ENCODE data around the gene OR2B3. TPM values are rescaled to one million over a fixed set of nuclear protein-coding genes. Genes with fewer than 3 reads are reported as not detected.

Gene OR2B3, protein sequence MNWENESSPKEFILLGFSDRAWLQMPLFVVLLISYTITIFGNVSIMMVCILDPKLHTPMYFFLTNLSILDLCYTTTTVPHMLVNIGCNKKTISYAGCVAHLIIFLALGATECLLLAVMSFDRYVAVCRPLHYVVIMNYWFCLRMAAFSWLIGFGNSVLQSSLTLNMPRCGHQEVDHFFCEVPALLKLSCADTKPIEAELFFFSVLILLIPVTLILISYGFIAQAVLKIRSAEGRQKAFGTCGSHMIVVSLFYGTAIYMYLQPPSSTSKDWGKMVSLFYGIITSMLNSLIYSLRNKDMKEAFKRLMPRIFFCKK
- total RNA-seq, result not detected in 2 replicates

DNA sequence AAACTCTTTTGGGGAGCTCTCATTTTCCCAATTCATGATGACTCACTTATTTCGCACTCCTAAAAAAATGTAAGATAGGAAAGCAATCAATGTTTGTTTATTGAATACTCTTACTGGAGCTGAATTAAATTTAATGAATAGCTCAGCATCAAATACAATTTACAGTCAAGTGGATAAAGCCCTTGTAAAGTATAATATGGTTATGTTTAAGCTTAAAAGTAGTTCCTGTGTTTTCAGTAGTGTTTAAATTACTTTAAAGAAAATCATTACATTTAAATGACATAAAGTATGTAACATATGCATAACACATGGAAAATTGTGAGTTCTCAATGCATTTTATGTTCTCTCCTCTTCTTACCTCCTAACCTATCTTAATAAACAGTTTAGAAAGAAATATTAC, at the start of gene OR2B3:
TSS of gene OR2B3 (minus strand) at position 101 of the 400 bp plus-strand sequence. CDS start at position 36, 65 bp downstream.

DNA sequence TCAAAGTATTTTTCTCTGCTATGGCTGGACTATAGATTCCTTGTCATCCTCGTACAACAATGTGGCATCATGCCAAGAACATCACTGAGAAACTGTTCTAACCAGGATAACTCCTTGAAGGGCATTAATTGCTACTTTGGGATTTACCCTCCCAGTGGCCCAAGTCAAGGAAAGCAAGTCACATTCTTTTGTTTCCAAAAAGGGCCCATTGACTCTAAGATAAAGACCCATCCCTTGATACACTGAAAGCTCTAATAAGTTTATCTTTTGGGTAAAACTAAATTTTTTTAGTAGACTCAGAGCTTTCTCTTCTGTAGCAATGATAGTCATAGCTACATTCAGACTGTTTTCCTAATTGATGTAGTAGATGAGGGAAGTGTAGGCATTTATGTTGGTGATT, 20.6 kb upstream of the OR2B3 start, which contains the start of gene OR2J3:
TSS of gene OR2J3 (plus strand) at position 301 of the 400 bp plus-strand sequence. CDS start 3,833 bp downstream, outside the sequence.

DNA sequence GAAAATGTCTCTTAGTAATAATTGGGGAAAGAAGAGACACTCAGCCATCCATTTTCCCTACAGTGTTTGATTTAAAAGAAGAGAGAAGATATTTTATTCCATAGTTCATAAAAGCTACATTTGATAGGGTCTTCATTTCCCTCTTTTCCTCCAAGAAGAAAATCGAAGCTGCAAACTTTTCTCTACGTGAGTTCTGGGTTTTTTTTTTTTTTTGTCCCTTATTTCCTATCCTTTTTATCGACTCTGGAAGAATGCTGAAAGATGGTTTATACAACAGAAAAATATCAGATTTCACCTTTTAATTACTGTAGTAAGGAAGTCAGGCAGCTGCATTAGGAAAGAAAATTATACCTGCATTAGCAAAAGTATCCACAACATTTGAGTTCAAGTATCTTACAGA, 12.1 kb upstream of the OR2B3 start, which contains the start of gene OR2J1:
TSS of gene OR2J1 (plus strand) at position 301 of the 400 bp plus-strand sequence. CDS start 1,453 bp downstream, outside the sequence.

DNA sequence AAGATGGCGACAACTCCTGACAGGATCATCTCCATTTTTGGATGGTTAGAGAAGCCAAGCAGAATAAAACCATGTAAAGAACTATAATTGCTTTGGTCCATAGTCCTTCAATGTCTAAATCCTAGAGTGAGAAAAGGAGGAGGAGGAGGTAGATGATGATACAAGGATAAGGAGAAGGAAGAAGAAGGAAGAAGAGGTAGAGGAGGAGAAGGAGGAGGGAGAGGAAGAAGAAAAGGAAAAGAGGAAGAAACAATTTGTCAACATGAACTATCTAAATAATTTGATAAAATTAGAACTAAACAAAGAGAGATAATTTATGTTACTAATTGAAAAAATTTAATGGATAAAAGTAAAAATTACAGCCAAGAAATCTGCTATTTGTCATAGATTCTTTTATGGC, 42.0 kb downstream of the OR2B3 start, which contains the start of gene OR2W1:
TSS of gene OR2W1 (minus strand) at position 101 of the 400 bp plus-strand sequence. CDS start at position 101, 0 bp downstream.

Other genes with a start within 250 kb of the OR2B3 start
- 55.2 and 69.5 TPM in 2 replicates for gene TRIM27, start 163.3 kb downstream of the OR2B3 start, total RNA-seq
- gene ZNF311, start 82.0 kb downstream of the OR2B3 start, total RNA-seq, result 0.26 and 1.8 TPM in 2 replicates
- not detected in 2 replicates for gene OR2W1, start 42.1 kb downstream of the OR2B3 start, total RNA-seq
- not detected in 2 replicates for gene OR2J1, start 12.2 kb upstream of the OR2B3 start, total RNA-seq
- gene OR2J3, start 20.7 kb upstream of the OR2B3 start, total RNA-seq, result not detected in 2 replicates
- not detected in 2 replicates for gene OR2J2, start 83.6 kb upstream of the OR2B3 start, total RNA-seq
- gene OR14J1, start 214.4 kb upstream of the OR2B3 start, total RNA-seq, result not detected in 2 replicates